ENCODE measurements around the gene ZER1. TPM values are rescaled to one million over a fixed set of nuclear protein-coding genes. Genes with fewer than 3 reads are reported as not detected.

Gene ZER1
- total and polyA plus RNA-seq, 2 of the 4 experiments (the other 2 are of a cell fraction), result 7.7 to 34.9 TPM

GRCh38 chr9:128802482-128802881, 30.8 kb upstream of the ZER1 start:
- H3K36me3 ChIP-seq (ENCODE audit: control insufficient read depth, insufficient read depth, low read length), result peaks cover 58% of the 10 kb centered on the region
- no TSS peak for BruUV-seq (replicated peaks)
- no peak overlapping the region for H3K9ac ChIP-seq (ENCODE audit: low read depth, low read length)
- no peak overlapping the region for H4K91ac ChIP-seq (ENCODE audit: insufficient read depth, low read depth, low read length)
- H3K27me3 ChIP-seq (ENCODE audit: control insufficient read depth, insufficient read depth, low read length), result no peaks in the 10 kb centered on the region
- DNase-seq, result no peak
- no peak overlapping the region for H3K4me2 ChIP-seq (ENCODE audit: low read depth, low read length)
- no peak overlapping the region for H2BK20ac ChIP-seq (ENCODE audit: low read depth, low read length)
- no peak overlapping the region for H3K23ac ChIP-seq (ENCODE audit: low read depth, low read length)
- no peaks in the 10 kb centered on the region for H3K9me1 ChIP-seq (ENCODE audit: insufficient read depth, low read length)
- H3K4me1 ChIP-seq (ENCODE audit: control insufficient read depth, insufficient read depth, low read length), result no peaks in the 10 kb centered on the region
- no peak overlapping the region for H3K4me3 ChIP-seq (ENCODE audit: insufficient read depth, low read depth, low read length)
- H3K79me1 ChIP-seq (ENCODE audit: low read depth in 1 of 2, low read length in 2 of 2), result 0 out of 4 replicates have a peak, but pooled peaks cover 0 to 3% of the 10 kb centered on the region in 2 experiments
- intact Hi-C loops (cut with micrococcal nuclease), result no loop called here
- H2AFZ ChIP-seq (replicated peaks; ENCODE audit: low read length, poor library complexity), result no peak overlapping the region
- POLR2A ChIA-PET (ENCODE audit: unreplicated experiment), result no interaction called here
- no peak overlapping the region for H2BK15ac ChIP-seq (ENCODE audit: low read depth, low read length)
- no peak overlapping the region for H3K56ac ChIP-seq (ENCODE audit: extremely low read depth, insufficient read depth, low read length)
- TF ChIP-seq RFX5 (IDR thresholded peaks at IDR 0.05; ENCODE audit: low read depth, low read length), result no peak
- WGBS, 2 experiments (ENCODE audit: extremely low coverage in 2 of 2, insufficient read length in 1 of 2), result 83% methylated on average over 3 of the region's 4 CpGs; no CpG with 5 or more reads in 1 of the 2 experiments
- no peaks in the 10 kb centered on the region for H3K9me3 ChIP-seq (ENCODE audit: control insufficient read depth, insufficient read depth, low read length)
- no peak overlapping the region for H2BK5ac ChIP-seq (ENCODE audit: low read depth, low read length, poor library complexity, severe bottlenecking)
- dilution Hi-C loops (cut with HindIII; ENCODE audit: low sequenced_read_pairs, unreplicated experiment), result no loop called here
- no peak overlapping the region for H4K5ac ChIP-seq (ENCODE audit: low read depth, low read length)
- no peak overlapping the region for H3K4ac ChIP-seq (ENCODE audit: low read depth, low read length)
- no peak overlapping the region for H3K27ac ChIP-seq (ENCODE audit: insufficient read depth, low read length)
- in situ Hi-C loops (cut with MboI; ENCODE audit: low sequenced_read_pairs), result no loop called here
- H3K14ac ChIP-seq (replicated peaks; ENCODE audit: low read depth, low read length), result no peak overlapping the region
- CTCF ChIA-PET, result no interaction called here
- H4K20me1 ChIP-seq (ENCODE audit: insufficient read depth, low read length), result no peaks in the 10 kb centered on the region
- H2BK120ac ChIP-seq (ENCODE audit: low read depth, low read length), result no peak overlapping the region
- H4K8ac ChIP-seq (ENCODE audit: low read depth in 2 of 2, low read length in 2 of 2), result no peak overlapping the region
- ATAC-seq (ENCODE audit: low read depth), result no peak
- no peak overlapping the region for H3K18ac ChIP-seq (ENCODE audit: low read depth, low read length)
- no peak overlapping the region for H2AK5ac ChIP-seq (ENCODE audit: low read depth, low read length)
- H2AK9ac ChIP-seq (replicated peaks; ENCODE audit: low read depth, low read length, poor library complexity), result no peak overlapping the region
